Measurements from ENCODE around the gene VPS13D.

Gene VPS13D

DNA sequence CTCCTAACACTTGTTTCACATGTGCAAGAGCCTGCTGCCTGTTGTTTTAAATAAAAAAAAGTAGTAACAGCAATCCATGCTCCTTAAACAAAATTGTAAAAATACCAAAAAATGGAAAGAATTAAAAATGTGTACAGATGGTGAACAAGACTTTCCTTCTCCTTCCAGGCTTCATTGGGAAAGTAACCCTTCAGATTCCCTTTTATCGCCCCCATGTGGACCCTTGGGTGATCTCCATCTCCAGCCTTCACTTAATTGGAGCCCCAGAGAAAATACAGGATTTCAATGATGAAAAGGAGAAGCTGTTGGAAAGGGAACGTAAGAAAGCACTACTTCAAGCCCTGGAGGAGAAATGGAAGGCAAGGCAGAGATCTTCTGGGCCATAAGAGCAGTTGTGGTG, 14.2 kb downstream of the VPS13D start:
- peak; percentile 14 for DNase-seq

DNA sequence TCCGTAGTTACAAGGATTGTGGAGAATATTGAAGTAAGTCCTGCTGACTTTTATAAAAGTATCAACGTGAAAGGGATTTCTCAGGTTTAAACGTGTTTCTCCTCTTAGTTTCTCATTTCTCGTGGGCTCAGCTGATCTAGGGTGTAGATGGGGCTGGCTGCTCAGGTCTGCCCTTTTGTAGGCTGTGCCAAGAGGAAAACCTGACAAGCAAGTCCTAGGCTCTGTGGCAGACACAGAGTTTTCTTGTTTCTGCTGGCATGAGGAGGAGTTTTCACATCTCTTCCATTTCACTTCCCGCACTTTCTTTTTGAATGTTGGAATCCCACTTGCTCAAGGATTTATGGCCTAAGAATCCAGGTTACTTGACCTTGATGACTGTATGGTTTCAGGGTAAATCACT, 14.8 kb downstream of the VPS13D start:
- DNase-seq, result no peak

DNA sequence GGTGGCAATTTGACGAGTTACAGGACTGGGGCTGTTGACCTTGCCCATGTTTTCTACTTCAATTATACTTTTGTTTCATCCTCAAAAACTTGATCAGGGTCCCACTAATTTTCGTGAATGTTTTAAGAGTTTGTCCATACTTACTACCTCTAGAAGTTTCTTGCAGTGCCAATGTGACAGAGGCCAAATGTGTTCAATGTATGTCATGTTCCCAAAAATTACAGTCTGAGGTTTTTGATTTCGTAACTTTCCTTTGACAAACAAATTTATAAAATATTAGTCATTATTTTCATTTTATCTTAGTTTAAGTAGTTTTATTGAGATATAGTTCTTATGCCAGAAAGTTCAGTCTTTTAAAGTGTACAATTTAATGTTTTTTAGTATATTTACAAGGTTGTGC, 15.3 kb downstream of the VPS13D start:
- no peak for DNase-seq

DNA sequence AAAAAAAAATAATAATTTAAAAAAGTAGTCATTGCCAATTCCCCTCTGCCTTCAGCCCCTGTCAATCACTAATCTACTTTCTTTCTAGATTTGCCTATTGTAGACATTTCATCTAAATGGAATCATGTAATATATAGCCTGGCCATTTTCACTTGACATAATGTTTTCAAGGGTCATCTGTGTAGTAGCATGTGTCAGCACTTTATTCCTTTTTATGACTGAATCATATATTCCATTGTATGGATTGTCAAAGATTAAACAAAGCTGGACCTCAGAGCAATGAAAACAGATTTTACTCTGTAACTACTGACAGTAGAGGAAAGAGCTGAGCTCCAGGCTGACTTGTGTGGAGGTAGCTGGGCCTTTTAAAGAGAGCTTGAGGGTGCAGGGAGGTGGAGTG, 15.9 kb downstream of the VPS13D start:
- no peak for DNase-seq

DNA sequence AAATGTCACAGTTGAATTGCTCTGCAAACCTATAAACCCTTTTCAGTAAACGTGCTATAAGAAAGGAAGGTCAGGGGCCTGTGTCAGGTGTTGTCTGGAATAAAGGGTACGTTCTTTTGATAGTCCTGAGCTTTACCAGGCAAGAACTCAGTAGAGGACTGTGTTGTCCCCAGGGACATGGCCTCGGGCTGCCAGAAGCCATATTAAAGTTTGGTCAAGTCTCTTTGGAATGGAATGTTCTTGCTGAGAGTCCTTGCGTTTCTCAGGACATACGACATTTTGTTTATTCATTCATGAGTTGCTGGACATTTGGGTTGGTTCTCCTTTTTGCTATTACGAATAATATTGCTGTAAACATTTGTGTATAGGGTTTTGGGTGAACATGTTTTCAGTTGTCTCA, 16.8 kb downstream of the VPS13D start:
- DNase-seq, result no peak

DNA sequence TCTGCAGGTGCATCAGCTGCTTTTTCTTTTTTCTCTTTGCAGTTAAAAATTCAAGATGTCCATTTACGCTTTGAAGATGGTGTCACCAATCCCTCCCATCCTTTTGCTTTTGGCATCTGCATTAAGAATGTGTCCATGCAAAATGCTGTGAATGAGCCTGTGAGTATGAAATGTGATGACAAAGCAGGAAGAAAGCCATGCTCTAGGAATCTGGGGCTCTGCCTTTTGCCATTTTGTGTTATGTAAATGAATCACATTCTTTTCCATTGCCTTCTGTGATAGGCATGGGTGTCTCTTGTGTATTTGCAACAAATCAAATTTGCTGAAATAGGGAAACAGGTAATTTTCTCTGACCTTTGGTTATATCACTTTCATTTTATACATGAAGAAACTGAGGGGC, 19.4 kb downstream of the VPS13D start:
- DNase-seq, result no peak

DNA sequence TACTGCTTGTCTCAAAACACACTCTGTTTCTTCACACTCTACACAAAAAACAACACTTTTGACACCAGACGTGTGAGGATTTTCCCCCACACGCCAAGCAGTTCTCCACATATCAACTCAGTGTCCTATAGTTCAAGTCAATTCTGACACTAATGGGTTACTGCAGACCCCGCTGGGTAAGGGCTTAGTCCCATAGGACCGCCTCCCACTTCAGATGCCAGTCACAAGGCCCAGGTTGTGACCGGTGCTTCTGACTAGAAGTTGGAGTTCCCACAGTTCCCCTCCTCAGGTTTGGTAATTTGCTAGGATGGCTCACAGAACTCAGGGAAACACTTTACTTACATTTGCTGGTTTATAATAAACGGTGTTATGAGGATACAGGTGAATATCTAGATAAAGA, 19.9 kb downstream of the VPS13D start:
- DNase-seq, result no peak

DNA sequence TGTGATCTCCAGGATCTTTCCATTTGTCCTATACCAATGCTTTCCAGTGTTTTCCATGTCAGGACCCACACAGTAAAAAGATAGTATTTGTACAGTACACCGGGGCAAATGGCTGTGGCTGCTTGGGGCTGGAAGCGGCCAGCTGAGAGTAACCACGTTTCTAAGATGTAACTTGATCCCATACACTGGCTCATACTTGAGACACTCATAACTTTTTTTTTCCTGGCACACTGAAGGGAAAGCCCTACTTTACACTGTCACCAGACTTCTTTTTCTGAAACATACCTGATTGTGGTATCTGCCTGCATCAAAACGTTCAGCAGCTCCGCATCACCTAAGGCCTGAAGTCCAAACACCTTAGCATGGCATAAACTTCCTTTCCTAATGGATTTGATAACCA, 21.6 kb downstream of the VPS13D start:
- no peak for DNase-seq

DNA sequence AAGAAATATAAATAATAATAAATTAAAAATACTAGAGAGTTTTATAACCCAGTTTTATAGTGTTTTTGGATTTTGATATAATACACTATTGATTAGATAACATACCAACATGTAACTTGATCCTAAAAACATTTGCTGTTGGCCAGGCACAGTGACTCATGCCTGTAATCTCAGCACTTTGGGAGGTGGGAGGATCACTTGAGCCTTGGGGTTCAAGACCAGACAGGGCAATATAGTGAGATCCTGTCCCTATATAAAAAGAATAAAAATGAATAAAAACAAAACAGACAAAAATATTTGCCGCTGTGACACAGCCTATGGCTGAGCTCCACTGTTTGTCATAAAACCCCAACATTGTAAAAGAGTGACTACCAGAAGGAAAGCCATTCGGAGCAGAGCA, 26.1 kb downstream of the VPS13D start:
- no peak for DNase-seq

DNA sequence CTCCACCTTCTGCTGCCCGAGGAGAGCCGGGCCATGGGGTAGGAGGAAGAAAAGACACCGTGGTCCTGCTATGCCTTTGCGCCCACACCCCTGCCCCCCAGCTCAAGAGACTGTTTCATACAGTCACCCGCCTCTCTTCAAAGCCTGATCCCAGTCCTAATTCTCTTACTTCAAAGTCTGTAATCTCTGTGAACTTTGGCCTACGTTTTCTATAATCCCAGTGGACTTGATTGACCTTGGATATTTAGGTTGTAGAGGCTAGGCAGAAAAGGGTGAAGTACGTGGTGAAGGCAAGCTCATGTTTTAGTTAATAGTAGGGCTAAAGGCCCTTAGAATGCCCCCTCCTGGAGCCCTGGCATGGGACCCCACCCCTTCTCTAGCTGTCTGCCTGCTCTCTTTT, 28.4 kb downstream of the VPS13D start:
- no peak for DNase-seq

DNA sequence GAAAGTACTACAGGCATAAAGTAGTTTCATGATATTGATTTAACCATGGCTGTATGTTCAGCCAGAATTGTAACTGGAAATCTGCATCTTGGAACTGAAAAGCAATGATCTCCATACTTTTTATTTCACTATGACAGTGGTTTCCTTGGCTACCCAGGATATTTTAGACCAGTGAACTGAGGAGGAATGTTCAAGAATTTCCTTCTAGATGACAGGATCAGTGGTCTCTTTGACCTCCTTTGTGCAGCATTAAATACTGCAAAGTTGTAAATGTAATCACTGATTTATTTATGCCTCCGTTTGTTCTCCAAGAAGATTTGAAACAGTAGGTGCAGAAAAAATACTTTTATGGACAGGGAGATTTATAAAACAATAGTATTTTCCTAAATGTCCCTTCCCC, 39.5 kb downstream of the VPS13D start:
- DNase-seq, result no peak

DNA sequence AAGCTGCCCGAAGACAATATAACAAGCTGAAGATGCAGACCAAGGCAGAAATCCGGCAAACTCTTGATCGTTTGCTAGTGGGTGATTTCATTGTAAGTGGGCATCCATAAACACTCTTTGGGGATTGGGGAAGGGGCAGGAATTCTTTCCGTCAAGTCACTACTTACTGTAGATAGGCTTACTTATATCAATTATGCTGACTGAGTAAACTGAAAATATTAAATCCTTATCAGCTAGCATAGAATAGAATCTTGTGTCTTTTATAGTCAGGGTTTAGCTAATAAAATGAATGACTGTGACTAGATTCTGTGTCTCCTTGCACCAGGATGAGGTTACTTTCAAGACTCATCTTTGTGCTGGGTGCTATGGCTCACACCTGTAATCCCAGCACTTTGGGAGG, 41.2 kb downstream of the VPS13D start:
- no peak for DNase-seq

DNA sequence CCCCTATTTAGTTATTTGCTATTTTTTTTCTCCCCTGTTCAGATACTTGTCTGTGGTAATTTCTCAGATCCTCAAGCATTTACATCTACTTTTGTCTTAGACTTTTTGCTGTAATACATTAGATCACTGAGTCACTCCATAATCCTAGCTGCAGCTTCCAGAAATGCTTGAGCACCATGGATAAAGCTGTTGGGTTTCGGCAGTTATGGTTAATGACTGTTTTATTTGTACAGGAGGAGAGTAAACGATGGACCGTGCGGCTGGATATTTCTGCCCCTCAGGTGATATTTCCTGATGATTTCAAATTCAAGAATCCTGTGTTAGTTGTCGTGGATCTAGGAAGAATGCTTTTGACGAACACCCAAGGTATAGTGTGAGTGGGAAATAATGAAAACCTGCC, 42.9 kb downstream of the VPS13D start:
- no peak for DNase-seq

DNA sequence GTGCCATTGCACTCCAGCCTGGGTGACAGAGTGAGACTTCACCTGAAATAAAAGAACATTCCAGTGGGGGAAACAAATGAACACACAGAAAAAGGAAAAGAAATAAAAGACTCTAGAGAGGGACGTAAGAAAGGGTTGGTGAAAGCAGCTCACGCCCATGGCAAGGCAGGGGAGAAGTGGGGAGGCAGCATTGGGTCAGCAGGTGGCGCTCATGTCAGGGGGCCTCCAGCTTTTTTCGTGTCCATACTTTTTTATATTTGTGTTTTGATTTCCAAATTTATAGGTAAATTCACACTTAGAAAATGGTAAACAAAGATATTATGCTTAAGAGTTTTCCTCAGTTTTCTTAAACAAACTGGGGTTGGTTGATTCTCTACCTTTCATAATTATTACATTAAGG, 45.5 kb downstream of the VPS13D start:
- peak; percentile 34 for DNase-seq

DNA sequence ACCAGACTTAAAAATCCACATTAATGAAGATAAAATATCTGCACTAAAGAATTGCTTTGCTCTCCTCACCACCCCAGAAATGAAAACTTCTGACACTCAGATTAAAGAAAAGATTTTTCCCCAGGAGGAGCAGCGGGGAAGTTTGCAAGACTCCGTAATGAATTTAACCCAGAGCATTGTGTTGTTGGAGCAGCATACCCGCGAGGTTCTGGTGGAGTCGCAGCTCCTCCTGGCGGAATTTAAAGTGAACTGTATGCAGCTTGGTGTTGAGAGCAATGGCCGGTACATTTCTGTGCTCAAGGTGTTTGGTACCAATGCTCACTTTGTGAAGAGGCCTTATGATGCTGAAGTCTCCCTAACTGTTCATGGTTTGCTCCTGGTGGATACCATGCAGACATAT, 46.4 kb downstream of the VPS13D start:
- peak; percentile 53 for DNase-seq

DNA sequence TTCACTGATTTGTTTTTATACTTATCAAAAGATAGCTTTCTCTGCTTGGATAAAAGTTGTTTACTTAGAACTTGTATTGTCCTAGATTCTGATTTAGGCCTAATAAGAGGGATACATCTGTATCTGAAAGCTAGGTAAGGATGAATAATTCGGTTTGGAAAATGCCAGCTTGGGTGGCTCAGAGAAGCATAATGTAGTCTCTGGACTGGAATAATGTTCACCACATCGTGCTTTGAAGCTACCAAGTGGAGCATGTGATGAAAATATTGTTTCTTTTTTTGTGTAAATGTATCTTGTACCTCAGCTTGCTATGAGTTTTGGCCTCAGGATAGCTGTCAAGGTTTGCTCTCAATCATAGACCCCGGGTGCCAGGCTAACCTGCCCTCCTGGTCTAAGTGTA, 49.2 kb downstream of the VPS13D start:
- DNase-seq, result no peak

DNA sequence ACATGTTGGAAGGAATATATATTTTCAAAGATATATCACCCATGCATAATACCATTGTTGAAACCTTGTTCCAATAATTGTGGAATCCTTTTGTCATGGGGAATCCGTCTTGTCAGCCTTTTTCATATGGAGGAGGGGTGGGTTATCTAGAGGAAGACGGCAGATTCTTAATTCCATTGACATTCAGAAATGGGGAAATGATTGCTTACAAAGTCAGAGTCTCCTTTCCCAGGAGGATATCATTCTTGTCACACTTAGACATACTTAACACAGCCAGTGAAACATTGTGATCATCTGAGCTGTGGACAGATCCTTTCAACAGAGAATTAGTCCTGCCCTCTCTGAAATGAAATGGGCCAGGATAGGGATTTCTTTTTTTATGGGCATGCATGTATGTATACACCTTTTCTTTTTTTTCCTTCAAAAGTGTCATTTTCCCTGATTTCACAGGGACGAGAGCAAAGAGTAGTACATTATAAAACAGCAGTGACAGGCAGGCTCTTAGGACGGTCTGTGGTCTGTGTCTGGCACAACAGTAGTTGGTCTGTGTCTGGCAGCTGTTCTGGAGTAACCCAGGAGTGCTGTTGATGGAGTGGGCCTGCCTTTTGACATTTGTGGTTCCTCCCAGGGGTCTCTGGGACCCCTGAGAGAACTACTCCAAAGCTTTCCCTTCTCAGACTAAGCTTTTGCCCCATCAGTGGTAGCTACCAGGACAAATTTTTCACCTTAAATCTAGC, 50.1 kb downstream of the VPS13D start:
- no peak for DNase-seq

DNA sequence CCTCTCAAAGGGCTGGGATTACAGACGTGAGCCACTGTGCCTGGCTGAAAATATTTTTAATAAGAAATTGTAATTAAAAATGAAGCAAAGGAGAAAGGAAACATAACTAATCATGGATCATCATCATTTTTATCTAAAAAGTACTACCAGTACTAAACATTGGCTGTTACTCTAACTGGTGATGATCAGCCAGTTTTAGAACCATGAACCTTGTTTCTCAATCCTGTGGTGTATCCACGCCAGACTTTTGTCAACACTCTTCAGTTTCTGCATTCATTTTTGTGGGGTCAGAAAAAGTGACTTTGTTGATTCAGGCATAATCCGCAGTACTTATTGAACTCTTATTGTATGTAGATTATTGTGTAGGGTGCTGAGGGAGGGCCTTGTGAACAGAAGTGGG, 52.3 kb downstream of the VPS13D start:
- DNase-seq, result no peak

DNA sequence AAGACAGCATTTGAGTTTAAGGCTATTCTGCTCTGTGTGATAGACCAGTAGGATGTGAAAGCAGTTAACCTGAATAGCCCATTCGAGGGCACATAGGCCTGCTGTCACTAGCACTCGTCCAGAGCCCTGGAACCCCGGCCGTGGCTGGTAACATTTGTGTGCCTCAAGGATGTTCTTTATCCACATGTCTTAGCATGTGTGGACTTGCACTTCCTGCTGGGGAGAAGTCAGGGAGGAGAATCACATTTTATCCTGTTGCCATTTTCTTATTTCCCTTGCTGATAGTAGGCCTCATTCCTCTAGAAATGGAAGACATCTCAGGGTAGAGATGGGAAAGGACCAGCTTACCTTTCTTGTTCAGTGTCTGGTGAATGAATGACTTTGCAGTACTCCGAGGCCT, 54.7 kb downstream of the VPS13D start:
- DNase-seq, result no peak

DNA sequence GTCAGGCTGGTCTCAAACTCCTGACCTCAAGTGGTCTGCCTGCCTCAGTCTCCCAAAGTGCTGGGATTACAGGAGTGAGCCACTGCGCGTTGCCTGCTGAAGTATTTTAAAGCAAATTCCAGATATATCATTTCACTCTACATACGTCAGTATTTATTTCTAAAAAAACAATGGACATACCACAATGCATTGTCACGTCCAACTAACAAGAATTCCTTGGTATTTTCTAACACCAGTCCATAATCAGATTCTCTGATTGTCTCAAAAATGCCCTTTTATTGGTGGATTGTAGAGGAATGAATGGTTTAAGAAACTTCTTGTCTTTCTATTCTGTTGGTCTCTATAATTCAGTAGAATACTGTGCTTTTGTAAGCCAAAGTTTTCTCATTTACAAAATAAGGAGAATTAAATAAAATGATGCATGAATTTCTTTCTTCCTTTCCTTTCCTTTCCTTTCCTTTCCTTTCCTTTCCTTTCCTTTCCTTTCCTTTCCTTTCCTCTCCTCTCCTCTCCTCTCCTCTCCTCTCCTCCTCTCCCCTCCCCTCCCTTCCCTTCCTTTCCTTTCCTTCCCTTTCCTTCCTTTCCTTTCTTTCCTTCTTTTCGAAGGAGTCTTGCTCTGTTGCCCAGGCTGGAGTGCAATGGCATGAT, 55.8 kb downstream of the VPS13D start:
- no peak for DNase-seq

DNA sequence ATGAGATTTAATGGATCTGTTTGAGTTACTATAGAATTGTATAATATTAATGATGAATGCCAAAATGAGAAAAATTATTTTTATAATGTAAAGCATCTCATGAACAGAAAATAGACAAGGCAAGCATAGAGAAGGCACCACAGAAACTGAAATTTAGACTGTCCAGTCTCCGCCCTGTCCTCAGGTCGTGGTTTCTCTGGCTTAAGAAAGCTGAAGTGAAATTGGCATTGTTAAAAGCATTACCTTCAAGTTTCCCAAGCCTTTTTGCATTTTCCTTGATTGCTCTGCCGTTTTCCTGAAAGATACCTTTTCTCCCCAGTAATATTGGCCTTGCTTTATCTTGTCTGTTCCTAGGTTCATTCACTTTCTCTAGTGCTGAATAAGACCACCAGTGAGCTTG, 58.0 kb downstream of the VPS13D start:
- DNase-seq, result no peak

DNA sequence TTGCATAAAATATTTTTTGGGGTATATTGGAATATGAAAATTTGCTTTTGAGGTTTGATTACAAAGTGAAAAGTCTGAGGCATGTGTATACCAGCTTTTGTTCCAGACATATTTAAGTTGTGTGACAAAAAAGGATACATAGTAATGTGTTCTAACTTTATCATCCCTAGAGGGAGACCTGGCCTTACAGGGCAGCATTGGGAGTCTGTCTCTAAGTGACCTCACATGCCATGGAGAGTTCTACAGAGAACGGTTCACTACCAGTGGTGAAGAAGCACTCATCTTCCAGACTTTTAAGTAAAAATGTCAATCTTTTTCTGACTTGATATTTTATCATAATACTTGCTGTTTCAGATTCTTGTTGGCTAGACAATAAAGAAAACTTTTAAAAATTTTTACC, 61.0 kb downstream of the VPS13D start:
- no peak for DNase-seq

DNA sequence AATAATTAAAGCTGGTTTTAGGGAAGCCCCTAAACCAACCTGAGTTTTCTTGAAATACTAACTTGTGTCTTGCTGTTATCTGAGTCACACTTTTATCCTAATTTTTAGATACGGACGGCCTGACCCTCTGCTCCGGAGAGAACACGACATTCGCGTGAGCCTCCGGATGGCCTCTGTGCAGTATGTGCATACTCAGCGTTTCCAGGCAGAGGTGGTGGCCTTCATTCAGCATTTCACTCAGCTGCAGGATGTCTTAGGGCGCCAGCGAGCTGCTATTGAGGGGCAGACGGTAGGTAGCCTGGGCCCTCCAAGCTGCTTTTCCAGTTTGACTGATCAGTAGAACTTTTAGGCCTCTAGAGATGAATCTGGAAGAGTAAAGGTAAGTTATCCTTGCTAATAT, 63.6 kb downstream of the VPS13D start:
- DNase-seq, result no peak

DNA sequence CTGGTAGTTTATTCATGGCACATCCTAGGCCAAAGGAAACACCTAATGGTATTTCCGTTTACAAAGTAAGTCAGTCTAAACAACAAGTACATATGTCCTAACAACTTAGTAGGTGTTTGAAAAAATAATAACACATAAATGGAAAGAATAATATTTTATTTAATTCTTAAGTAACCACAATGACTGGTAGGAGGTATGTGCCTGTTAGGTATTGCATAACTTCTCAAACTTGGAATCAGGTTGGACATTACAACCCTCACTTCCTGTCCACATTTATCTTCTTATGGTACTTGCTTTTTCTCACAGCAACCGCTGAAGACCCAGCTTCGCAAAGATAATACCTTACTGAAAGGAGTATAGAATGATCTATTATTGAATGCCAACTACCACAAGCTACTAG, 64.2 kb downstream of the VPS13D start:
- no peak for DNase-seq

DNA sequence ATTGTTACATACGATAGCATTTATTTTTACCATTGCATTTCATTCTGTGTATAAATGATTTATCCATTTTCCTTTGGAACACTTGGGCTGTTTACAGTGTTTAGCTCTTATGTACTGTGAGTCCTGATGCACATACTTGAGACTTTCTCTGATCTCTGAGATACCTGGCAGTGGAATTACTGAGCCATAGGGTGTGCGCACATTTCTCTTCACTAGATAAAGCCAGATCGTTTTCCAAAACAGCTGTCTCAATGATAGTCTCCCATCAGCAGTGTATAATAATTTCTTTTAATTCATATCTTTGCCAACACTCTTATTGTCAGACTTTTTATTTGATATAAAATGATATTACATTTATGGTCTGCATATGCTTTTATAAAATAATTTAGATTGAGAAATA, 66.2 kb downstream of the VPS13D start:
- DNase-seq, result no peak

Measured in RPMI8226 (cell line).